CD1c-positive myeloid dendritic cell (primary cell): Measurements from ENCODE around the gene RGL1.

Experiments used
- DNase-seq: peaks from one replicate; pipeline ENCODE4 v3.0.0-alpha.2; 2016; ENCODE audit errors: extremely low spot score

The RGL1 gene

DNA sequence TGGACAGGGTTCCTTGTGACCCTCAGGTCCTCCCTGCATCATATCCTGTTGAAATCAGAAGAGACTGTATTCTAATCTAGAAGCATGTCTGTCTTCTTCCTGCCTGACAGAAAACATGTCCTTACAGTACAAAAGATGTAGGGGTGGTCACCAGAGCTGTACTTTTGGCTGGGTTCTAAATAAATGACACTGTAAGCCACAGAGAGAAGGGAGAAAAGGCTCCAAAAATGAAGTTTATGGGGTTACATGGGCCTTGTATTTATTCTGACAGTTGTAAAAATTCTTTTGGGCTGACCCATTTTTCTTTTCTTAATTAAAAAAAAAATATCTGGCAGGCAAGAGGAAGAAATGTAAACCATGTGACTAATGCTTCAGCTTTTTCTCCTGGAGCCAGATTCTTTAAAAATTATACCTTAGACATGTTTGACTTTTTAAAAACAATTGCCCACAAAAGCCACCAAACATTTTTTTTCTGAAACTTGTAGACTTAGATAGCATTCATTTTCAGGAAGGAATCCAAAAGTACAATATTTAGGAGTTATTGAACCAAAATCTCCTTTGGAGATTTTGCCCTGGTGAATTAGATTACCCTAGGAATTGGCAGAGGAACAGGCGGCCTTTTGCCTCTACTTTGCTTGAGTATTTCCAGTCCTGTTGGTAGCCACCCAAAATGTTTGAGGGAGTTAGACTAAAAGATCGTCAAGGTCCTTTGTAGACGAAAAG is 17.1 kb downstream of the RGL1 start:
- no peak for DNase-seq

DNA sequence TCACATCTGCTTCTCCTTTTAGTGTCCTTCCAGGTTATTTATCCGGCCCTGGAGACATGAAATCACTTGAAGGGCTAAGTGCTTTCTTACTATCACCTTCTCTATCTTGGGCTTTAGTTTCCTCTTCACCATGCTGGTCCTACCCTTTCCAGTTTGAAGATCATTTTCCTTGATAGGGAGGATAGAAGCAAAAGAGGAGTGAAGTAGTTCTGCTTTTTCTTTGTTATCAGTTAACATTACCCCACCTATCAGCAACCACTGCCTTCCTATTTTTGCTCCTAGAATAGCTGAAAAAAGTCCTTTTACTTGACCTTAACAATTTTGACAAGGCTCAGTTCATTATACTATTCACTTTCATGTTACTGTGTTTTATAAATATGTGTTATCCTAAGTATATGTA is 19.4 kb downstream of the RGL1 start:
- no peak for DNase-seq

DNA sequence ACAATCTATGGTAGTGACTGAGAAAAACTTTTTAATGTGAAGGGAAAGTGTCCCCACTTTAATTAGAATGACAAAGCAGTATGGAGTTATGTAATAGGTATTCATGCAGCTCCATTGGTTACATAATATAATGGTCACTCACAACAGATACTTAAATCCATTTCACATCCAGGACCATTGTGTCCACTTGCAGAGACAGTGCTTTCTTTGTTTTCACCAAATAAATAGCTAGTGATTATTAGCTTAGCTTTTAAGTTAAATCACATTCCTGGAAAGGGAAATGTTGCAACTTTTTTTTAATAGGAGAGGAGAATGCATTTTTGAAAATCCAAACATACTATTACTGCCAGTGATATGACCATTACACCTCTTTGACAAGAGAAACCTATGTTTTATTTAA is 22.9 kb downstream of the RGL1 start:
- DNase-seq: no peak

DNA sequence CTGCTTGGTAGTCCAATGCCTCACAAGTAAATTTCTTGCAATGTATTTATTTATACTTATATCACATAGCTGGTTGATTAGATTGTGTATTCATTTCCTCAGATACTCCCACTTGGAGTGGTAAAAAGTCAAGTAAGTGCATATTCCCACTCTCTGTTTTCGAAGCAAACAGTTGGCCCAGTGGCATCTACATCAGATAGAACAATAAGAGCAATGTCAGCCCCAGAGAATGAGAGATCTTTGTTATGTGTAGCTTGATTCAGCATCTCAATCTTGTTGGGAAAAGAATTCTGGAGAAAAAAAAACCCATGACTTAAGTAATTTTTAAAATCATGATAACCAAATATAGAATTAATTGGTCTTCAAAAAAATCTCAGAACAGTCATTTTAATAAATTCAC is 25.5 kb downstream of the RGL1 start:
- no peak for DNase-seq

DNA sequence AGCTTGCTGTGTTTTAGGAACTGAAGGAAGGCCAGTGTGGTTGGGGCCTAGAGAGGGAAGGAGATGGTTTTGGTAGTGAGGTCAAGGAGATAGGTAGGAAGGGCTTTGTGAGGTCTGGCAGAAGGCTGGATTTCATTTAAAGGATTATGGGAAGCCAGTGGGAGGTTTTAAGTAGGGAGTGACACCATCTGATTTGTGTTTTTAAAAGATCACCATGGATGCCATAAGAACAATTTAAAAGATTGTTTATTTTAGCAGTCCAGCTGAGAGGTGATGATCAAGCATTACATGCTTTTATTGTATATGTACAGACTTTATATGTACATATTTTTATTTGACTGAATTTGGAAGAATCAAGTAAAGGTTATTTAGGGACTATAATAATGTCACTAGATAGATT is 26.4 kb downstream of the RGL1 start:
- DNase-seq: no peak

DNA sequence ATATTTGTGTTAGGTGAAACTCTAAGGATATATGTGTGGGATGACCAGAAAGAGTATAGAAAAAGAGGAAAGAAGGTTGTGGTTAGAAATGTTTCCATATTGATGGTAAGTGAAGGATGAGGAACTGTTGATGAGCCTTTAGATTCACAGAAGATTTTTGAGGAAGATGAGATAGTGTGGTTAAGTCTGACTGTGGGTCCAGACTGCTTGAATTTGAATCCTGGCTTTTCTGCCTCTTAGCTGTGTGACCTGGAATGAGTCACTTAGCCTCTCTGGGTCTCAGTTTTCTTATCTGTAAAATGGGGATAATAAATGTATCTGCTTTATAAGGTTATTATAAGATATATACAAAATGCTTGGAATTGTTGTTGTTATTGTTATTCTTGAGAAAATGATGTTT is 27.5 kb downstream of the RGL1 start:
- DNase-seq: peak; percentile 62

DNA sequence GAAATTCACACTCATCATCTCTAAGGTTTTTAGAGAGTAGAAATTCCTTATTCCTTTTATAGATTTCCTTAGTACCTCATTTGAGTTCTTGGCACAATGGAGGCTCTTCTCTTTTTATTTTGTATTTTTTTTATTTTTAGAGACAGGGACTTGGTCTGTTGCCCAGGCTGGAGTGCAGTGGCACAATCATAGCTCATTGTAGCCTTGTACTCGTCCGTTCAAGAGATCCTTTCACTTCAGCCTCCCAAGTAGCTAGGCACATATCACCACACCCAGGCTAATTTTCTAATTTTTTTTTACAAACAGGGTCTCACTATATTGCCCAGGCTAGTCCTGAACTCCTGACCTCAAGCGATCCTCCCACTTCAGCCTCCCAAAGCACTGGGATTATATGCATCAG is 29.6 kb downstream of the RGL1 start:
- DNase-seq: no peak

DNA sequence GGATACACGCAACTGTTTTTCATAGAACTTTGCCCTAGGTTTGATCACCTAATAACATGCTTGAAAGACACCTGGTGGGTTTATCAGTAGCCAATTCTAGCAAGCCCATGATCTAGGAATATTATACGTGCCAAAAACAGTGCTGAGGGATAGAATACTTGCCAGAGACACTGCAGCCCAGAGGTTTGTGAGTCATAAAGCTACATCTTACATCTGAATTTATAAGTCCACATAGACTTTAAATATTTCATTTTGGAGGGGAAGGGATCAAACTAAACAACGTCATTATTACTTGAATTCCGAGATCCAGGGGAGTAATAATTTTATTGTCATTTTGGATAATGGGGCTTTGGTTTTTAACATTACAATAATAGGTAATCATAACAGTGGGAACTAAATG is 31.7 kb downstream of the RGL1 start:
- DNase-seq: no peak

DNA sequence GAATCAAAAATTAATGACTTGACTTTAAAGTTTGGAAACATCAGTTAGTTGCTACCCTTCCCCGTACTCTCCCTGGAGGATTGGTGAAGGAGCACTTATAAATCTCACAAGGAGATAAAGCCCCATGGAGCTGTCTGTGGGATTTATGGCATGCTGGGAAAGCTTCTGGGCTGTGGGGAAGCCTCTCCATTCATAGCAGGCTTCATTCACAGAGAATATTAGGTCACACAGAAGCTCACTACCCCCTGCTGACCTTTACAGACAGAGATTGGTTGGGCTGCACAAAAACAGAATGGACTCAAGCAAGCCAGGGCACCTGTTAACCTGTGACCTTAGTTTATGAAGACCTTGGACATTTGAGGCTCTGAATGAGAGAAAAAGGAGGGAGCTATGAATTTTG is 32.1 kb downstream of the RGL1 start:
- DNase-seq: no peak

DNA sequence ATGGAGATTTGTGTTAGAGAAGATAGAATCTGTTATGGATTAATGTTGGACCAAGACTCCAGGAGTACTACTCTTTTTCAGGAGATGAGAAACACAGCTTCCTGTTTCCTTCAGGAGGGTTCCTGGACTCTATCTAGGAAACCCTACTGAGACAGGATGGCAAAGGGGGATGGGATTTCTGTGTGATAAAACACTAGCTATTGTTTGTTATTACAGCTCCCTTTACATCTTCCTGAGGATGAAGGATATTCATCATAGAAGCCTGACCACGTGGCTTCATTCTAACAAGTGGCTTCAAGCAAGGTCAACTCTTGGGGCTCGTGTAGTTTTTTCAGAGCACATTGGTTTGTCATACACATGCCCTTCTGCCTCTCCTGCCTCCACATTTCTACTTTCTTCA is 33.3 kb downstream of the RGL1 start:
- DNase-seq: no peak

DNA sequence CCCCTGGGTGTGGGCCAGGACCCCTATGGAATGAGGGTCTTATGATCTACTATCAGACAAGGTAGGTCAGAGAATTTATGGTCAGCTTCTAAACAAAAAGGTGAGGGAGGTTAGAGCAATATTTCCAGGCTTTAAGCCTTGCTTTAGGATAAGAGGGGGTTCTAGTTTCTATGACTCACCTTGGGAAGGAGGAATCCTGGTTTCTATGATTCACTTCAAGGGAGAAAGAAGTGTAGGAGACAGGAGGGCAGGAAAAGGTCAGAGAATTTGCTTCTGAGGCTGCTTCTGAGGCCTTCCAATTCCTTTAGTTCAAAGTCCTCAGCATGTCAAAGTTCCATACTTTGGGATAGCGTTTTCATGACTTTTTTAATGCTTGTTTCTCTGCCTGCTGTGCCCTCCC is 35.2 kb downstream of the RGL1 start:
- DNase-seq: no peak

DNA sequence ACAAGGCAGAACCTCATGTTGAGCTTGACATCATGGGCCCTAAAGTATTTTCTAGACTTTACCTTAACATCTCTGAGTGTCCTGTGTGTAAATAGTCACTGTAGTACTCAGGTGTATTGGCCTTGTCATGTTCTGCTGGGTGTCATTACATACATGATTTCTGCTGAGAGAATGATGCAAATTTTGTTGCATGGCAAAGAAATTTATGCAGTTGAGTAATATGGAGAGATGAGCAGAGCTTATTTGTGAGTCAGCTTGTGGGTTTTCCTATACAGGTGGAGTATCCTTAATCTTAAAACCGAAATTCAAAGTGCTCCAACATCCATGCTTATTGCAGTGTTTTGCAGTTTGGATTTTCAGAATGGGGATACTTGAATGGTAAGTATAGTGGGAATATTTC is 36.6 kb downstream of the RGL1 start:
- no peak for DNase-seq

DNA sequence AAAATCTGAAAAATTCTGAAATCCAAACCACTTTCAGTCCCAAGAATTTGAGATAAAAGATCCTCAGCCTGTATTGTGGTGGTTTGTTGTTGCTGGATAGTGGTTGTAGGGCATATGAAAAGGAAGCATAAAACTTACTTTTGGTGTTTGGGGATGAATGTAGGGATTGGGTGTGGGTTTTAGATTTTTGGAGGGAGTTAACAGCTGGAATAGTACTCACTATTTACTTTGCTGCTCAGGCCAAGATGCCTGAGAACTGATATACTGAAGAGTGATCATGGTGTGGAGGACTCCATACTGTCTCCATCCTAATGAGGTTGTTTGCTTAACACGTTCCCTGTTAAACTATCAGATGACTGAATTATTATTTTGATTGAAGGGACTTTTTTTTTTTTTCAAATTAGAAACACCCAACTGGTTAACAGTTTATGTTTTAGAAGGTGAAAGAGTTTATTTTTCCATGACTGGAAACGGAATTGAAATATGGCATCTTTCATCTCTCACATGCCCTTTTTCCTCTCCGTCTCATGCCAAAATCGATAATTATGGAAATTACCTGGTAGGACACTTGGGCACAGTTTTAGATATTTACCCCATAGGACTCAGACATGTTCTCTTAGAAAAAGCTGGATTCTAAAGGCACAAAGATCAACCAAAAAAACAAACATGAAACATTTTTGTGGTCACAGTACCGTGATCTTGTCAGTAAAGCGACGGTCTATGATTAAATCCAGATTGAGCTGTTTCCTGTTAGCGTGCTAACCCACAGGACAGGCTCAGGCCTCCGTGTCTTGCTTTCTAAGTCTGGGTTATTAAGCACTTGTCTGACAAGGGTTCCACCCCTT is 37.3 kb downstream of the RGL1 start:
- peak; percentile 33 for DNase-seq

DNA sequence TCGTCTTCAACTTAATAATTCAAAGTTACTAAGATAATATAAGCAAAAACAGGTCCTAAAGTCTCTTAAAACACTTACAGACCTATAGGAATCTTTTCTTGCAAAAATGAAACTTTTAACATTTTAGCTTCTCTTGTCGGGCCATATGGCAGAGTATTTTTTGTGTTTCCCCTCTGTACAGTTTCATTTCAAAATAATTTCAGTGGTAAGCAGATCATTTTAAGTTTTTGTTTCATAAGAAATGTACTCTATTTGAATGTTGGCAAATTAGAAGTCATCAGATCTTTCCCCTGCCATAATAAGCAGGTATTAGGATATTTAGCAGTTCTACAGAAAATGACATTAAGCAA is 37.9 kb downstream of the RGL1 start:
- DNase-seq: no peak

DNA sequence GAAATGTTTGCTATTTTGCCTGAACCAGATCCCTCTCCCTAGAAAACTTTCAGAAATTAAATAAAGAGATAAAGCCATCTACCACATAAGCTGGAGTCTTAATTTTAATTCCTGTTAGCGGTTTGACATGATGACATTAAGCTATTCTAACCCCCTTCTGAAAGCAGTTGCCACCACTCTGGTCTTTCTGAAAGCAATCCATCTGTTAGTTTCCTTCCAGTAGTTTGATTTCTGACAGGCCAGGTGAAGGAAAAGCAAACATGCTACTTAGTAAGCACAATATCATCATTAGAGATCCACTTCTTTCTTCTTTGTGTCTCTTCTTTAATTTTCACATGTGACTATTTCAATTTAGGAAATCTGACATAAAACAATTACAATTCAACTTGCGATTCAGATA is 39.9 kb downstream of the RGL1 start:
- no peak for DNase-seq

DNA sequence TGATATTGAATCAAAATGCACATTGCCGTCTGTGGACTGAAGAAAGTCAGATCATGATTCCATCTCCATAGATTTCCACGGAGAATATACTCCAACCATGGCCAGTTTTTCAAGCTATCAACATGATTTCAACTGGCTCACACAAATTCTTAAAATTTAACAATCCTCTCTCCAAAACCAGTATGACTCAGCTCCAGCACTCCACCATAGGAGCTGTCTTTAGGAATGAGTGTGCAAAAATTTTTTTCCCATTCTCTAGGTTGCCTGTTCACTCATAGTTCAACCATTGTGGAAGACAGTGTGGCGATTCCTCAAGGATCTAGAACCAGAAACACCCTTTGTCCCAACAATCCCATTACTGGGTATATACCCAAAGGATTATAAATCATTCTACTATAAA is 40.8 kb downstream of the RGL1 start:
- no peak for DNase-seq

DNA sequence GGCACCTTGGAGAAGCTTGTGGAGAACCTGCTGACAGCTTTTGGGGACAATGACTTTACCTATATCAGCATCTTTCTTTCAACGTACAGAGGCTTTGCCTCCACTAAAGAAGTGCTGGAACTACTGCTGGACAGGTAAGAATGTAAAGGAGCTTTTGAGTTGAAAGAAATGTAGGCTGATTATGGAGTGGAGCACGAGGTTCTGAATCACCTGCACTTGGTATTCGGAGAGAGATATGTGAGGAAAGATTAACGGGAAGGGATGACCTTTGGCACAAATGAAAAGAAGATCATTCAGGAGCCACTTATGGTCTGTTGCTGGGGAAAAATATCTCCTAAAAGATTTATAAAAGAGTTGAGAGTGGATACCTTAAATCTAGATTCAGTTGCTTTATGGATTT is 42.7 kb downstream of the RGL1 start:
- DNase-seq: no peak

DNA sequence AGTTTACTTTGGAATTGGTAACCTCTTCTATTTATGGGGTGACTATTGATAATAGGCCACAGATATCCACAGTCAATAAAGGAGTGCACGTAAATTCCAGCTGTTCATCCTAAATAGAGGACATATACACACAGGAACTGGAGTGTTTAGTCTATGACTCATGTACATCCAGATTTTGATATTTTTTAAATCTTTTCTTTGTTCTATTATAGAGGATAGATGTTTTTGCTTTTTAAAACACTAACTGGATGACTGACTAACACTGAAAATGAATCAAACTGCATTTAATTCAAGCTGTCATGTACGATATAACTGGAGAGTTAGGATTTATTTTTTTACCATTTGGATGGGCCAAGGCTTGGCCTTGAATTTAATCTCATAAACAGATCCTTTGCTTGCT is 45.9 kb downstream of the RGL1 start:
- DNase-seq: no peak

DNA sequence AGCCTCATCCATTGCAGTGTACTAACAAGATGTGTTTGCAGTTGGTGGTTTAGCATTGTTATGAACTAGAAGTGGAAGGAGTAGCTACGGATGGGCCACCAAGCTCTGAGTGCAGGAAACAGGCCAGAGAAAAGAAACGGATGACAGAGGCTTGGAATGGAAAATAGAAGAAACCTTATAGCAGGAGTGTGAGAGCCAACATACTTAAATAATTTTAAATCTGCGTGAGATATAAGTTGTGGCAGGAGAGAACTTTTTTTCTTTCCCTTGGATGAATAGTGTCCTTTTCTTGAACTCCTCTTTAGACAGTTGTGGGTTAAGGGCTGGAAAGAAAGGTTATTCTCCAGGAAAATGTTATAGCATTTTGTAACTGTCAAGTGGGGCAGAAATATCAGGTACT is 54.2 kb downstream of the RGL1 start:
- no peak for DNase-seq

DNA sequence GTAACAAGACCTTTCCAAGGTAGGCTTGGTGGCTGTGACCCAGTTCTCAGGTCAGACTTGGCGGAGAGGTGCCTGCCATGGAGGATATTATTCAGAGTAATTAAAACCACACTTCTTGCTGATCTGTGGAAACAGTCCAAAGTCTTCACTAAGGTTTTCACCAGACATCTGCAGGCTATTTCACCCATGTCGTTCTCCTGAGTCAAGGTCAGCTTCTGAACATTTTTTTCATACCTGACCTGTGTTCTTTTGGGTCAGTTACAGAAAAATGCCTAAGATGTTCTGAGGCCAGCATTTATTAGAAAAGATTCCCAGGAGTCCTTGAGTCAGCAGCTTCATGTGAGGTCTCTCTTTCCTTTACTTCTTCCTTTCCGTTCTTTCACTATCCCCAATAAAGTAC is 54.9 kb downstream of the RGL1 start:
- no peak for DNase-seq

DNA sequence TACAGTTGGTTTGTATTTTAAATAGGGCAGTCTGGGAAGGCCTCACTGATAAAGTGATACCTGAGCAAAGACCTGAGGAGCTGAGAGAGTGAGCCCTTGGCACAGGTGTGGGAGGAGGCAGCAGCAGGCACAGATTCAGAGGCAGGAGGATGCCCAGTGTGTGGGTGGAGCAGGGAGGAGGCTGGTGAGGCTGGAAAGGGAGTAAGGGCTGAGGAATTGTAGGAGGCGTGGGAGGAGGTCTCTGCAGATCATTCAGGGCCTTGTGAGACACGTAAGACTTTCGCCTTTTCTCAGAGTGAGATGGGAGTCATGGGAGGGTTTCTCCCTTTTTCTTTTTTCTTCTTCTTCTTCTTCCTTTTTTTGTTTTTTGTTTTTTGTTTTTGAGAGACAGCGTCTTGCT is 58.0 kb downstream of the RGL1 start:
- no peak for DNase-seq

DNA sequence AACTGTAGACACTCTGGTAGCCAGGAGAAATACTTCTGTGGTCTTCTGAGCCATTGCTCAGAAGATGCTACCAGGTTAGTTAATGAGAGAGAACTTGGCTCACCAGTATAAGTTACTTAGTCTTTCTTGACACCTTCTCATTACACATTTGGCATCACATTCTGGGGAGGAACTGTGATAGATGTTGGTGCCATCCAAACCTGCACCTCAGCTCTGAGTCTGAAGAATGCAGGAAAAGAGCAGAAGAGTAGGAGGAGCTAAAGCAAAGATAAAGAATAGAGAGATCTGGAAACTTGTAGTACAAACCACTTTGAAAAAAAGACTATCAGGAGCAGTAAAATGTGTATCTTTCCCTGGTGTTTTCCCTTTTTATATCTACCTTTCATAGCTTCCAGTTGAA is 58.9 kb downstream of the RGL1 start:
- no peak for DNase-seq

DNA sequence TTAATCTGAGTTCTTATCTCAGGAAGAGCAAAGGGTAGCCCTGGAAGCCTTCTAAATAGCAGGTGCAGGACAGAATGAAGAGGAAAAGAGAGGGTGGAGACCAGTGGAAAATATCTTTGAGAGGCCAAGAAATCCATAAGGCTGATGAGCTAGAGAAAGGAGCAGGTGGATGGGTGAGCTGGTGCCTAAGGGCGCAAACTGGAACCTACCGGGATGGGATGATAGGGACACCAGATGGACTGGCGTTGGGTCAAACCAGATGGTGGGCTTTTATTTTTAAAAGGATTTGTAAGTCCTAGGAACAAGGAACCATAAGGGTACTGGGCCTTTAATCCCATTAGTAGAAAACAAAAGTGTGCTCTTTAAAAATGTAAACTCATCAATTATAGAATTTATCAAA is 59.7 kb downstream of the RGL1 start:
- no peak for DNase-seq

DNA sequence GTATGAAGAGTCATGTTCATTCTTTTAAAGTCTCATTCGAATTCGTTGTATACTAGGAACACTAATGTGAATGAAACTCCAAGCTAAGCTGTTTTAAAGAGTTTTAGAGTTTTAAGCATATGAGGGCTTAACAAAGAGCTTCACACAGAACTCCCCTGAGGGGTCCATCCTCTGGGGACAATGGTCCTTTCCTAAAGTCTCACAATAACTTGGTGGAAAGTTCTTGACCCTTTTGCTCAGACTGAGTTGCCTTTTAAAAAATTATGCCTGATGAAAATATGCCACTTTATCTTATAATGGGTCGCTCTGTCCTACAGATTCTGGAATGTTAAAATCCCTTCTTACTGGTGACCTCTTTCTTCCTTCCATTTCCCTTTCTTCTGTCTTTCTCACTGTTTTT is 64.3 kb downstream of the RGL1 start:
- DNase-seq: no peak
